PC-3 (cell line): ENCODE results near the gene TRO. TPM values are rescaled to one million over a fixed set of nuclear protein-coding genes. Genes with fewer than 3 reads are reported as not detected.

Source experiments
- ATAC-seq: fragments of 200-7000 bp; cut with Tn5 transposase; 2 replicates; pipeline ENCODE4 v1.9.1; 2020; ENCODE audit warnings: mild to moderate bottlenecking, moderate library complexity
- BruUV-seq: library from RNA; stranded (reverse); fragments of 400-500 nt; replicated peaks from 2 replicates; lab custom pipeline; 2021; lab: Mats Ljungman, UMichigan
- CTCF ChIA-PET: fragments of 300-600 bp; sonication (Branson Sonifier 250); formaldehyde crosslinking; loops from one replicate; lab custom pipeline; 2022; ENCODE audit warnings: antibody characterized with exemption; lab: Charles Lee
- POLR2A ChIA-PET: fragments of 300-600 bp; sonication (Branson Sonifier 250); formaldehyde crosslinking; loops from one replicate; lab custom pipeline; 2022; ENCODE audit warnings: antibody characterized with exemption; ENCODE audit not compliant: unreplicated experiment; lab: Charles Lee
- DNase-seq: peaks from one replicate; pipeline ENCODE4 v3.0.0-alpha.2; 2015
- H2AFZ ChIP-seq: fragments of 300-600 bp; sonication (generic); 2 replicates; pipeline ENCODE4 v1.6.0; 2016; ENCODE audit warnings: antibody characterized with exemption, low read length
- H3F3A ChIP-seq: fragments of 300-600 bp; sonication (generic); one replicate; pipeline ENCODE4 v1.6.0; 2017; ENCODE audit warnings: antibody characterized with exemption, low read length, control low read depth, mild to moderate bottlenecking; ENCODE audit not compliant: unreplicated experiment
- H3K27ac ChIP-seq: fragments of 300-600 bp; sonication (generic); 2 replicates; pipeline ENCODE4 v1.5.1; 2016; ENCODE audit warnings: mild to moderate bottlenecking, low read length
- H3K27me3 ChIP-seq: fragments of 300-600 bp; sonication (generic); 2 replicates; pipeline ENCODE4 v1.6.1; 2016; ENCODE audit warnings: low read length, mixed read lengths
- H3K36me3 ChIP-seq: fragments of 300-600 bp; sonication (generic); 2 replicates; pipeline ENCODE4 v1.6.1; 2016; ENCODE audit warnings: low read depth, mixed run types, low read length, mixed read lengths
- H3K4me1 ChIP-seq: fragments of 300-600 bp; sonication (generic); 2 replicates; pipeline ENCODE4 v1.5.1; 2016; ENCODE audit warnings: low read length; ENCODE audit not compliant: insufficient read depth
- H3K4me2 ChIP-seq: fragments of 300-600 bp; sonication (generic); 2 replicates; pipeline ENCODE4 v1.6.0; 2016; ENCODE audit warnings: low read length
- H3K4me3 ChIP-seq: fragments of 300-600 bp; sonication (generic); 2 replicates; pipeline ENCODE4 v1.5.1; 2016; ENCODE audit warnings: mild to moderate bottlenecking, low read length, mixed read lengths
- H3K79me2 ChIP-seq: fragments of 300-600 bp; sonication (generic); 2 replicates; pipeline ENCODE4 v1.6.1; 2017; ENCODE audit warnings: low read length, mixed read lengths
- H3K9ac ChIP-seq: fragments of 300-600 bp; sonication (generic); 2 replicates; pipeline ENCODE4 v1.6.0; 2016; ENCODE audit warnings: mild to moderate bottlenecking, low read length
- H3K9me2 ChIP-seq: fragments of 300-600 bp; sonication (generic); replicated peaks from 2 replicates; pipeline ENCODE4 v1.6.1; 2016; ENCODE audit warnings: mixed run types, low read length, mixed read lengths
- H3K9me3 ChIP-seq: fragments of 300-600 bp; sonication (generic); 2 replicates; pipeline ENCODE4 v1.6.1; 2016; ENCODE audit warnings: low read length, mixed read lengths
- H4K20me1 ChIP-seq: fragments of 300-600 bp; sonication (generic); 2 replicates; pipeline ENCODE4 v1.6.1; 2016; ENCODE audit warnings: low read length, mixed read lengths
- CTCF ChIP-seq: fragments of 300-600 bp; sonication (generic); conservative IDR thresholded peaks from 2 replicates; pipeline ENCODE4 v1.5.1; 2017; ENCODE audit warnings: antibody characterized with exemption, low read depth, mild to moderate bottlenecking, low read length
- EZH2 ChIP-seq: fragments of 300-600 bp; sonication (generic); IDR thresholded peaks from one replicate; pipeline ENCODE4 v1.6.1; 2017; ENCODE audit warnings: antibody characterized with exemption, mild to moderate bottlenecking, low read length; ENCODE audit not compliant: unreplicated experiment
- EZH2phosphoT487 ChIP-seq: fragments of 300-600 bp; sonication (generic); IDR thresholded peaks from 2 replicates; pipeline ENCODE4 v1.6.1; 2018; ENCODE audit warnings: mild to moderate bottlenecking, antibody characterized with exemption, low read length, borderline replicate concordance
- intact Hi-C: fragments of 100-400 bp; cut with micrococcal nuclease; formaldehyde crosslinking; loops from 2 replicates; pipeline ENCODE4 v1.9.0; 2023
- total RNA-seq: library from RNA; depleted of rRNA; stranded (reverse); fragments of >200 nt; gene quantifications from 2 replicates; pipeline ENCODE4 v1.2.3, GENCODE V29; 2014

Gene TRO
- total RNA-seq, 1 experiment from 2014 or later = not detected

GRCh38 chrX:54894159-54894558, 26.5 kb upstream of the TRO start:
- H3K79me2 ChIP-seq = no peaks in the 10 kb centered on the region
- H3K9ac ChIP-seq = no peak overlapping the region
- H3K9me3 ChIP-seq = no peaks in the 10 kb centered on the region
- no peaks in the 10 kb centered on the region for H3K9me2 ChIP-seq
- H4K20me1 ChIP-seq = no peaks in the 10 kb centered on the region
- no peak overlapping the region for H3K4me2 ChIP-seq
- BruUV-seq = no TSS peak
- TF ChIP-seq EZH2 (no peak), EZH2phosphoT487 (no peak), CTCF (no peak)
- ChIA-PET CTCF (no interaction called here), POLR2A (no interaction called here)
- DNase-seq = no peak
- peaks cover 5% of the 10 kb centered on the region; the same call in 1 of the 2 replicates for H3K27me3 ChIP-seq
- no peaks in the 10 kb centered on the region for H3K4me1 ChIP-seq
- H3K36me3 ChIP-seq = no peaks in the 10 kb centered on the region
- H2AFZ ChIP-seq = no peak overlapping the region
- ATAC-seq = no peak
- no peaks in the 10 kb centered on the region for H3F3A ChIP-seq
- no peak overlapping the region for H3K27ac ChIP-seq
- H3K4me3 ChIP-seq = no peak overlapping the region
- intact Hi-C loops = no loop called here

- Histone ChIP-seq H2AFZ (no peak overlapping the region), H3K9me2 (no peaks in the 10 kb centered on the region), H3K27me3 (no peaks in the 10 kb centered on the region), H3K79me2 (no peaks in the 10 kb centered on the region), H3K9me3 (no peaks in the 10 kb centered on the region), H4K20me1 (no peaks in the 10 kb centered on the region), H3K9ac (no peak overlapping the region), H3K4me3 (no peak overlapping the region), H3K27ac (no peak overlapping the region), H3K4me1 (no peaks in the 10 kb centered on the region), H3F3A (no peaks in the 10 kb centered on the region), H3K4me2 (no peak overlapping the region), H3K36me3 (no peaks in the 10 kb centered on the region)
- no TSS peak for BruUV-seq
- DNase-seq (no peak), ATAC-seq (no peak)
- CTCF ChIA-PET = no interaction called here
- intact Hi-C loops = no loop called here
- POLR2A ChIA-PET = no interaction called here
- TF ChIP-seq CTCF = no peak
- TF ChIP-seq EZH2 = no peak
- no peak for TF ChIP-seq EZH2phosphoT487
These were observed 10.7 kb upstream of the TRO start for GRCh38 chrX:54909941-54910340.

GRCh38 chrX:54921427-54922021, 900 bp downstream of the TRO start:
- POLR2A ChIA-PET = no interaction called here
- H3K27ac ChIP-seq = no peak overlapping the region
- no peak for TF ChIP-seq EZH2
- TF ChIP-seq CTCF = no peak
- no peak for TF ChIP-seq EZH2phosphoT487
- H3K4me2 ChIP-seq = no peak overlapping the region
- H2AFZ ChIP-seq = no peak overlapping the region
- ATAC-seq (no peak), DNase-seq (no peak)
- no TSS peak for BruUV-seq
- H4K20me1 ChIP-seq = no peaks in the 10 kb centered on the region
- no peak overlapping the region for H3K4me3 ChIP-seq
- no peaks in the 10 kb centered on the region for H3K79me2 ChIP-seq
- H3K9me3 ChIP-seq = no peaks in the 10 kb centered on the region
- intact Hi-C loops = no loop called here
- CTCF ChIA-PET = no interaction called here
- H3K36me3 ChIP-seq = no peaks in the 10 kb centered on the region
- H3K27me3 ChIP-seq = no peaks in the 10 kb centered on the region
- no peaks in the 10 kb centered on the region for H3K4me1 ChIP-seq
- H3K9me2 ChIP-seq = no peaks in the 10 kb centered on the region
- no peaks in the 10 kb centered on the region for H3F3A ChIP-seq
- H3K9ac ChIP-seq = no peak overlapping the region
